HG02798 (cell line): Measurements from ENCODE around the gene PLCB3.

Experiments used
- ATAC-seq: cut with Tn5 transposase; IDR thresholded peaks from one replicate; pipeline ENCODE4 v1.9.1; 2021; ENCODE audit warnings: mild to moderate bottlenecking; ENCODE audit not compliant: unreplicated experiment, poor library complexity

PLCB3 gene

DNA sequence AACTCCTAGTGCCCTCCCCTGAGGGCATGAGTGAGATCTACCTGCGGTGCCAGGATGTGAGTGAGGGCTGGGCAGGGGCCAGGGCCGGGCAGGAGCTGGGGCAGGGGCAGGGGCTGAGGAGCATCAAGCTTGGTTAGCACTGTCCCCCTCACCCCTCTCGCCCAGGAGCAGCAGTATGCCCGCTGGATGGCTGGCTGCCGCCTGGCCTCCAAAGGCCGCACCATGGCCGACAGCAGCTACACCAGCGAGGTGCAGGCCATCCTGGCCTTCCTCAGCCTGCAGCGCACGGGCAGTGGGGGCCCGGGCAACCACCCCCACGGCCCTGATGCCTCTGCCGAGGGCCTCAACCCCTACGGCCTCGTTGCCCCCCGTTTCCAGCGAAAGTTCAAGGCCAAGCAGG lies 31.1 kb upstream of the PLCB3 start:
- no peak for ATAC-seq

GRCh38 chr11:64220798-64221197 lies 30.5 kb upstream of the PLCB3 start:
- ATAC-seq: no peak

GRCh38 chr11:64222651-64223000 lies 28.7 kb upstream of the PLCB3 start:
- ATAC-seq: no peak

- no peak for ATAC-seq
These were observed 28.2 kb upstream of the PLCB3 start for GRCh38 chr11:64223001-64223651.

DNA sequence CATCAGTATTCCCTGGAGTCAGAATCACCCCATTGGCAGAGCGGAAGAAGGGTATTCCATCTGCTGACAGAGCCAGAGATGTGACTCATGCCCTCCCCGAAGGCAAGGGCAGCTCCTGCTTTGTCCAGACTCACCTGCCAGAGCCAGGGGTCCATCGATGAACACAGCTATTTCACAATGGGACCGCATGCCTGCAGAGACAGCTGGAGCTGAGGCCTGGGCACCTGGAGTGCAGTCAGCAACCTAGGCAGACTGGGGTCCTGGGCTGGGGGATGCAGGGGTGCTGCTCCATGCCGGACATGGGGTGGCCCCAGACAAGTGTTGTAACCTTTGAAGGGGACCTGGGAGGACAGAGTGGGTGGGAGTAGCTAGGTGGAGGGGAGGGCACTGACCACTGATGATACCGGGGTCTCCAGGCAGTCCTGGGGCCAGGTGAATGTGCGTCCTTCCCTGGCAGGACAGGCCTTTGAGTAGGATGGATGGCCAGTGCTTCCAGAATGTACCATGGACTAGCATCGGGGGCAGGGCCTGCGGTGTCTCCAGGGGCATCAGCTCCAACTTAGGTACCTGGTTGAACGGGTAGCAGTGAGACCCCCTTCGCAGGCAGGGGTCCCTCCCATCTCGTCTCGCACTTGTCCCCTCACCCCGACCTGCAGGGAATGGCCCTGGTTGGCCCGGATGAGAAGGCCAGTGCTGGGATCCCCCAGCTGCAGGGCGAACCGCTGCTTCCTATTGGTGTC lies 27.0 kb upstream of the PLCB3 start:
- ATAC-seq: no peak

DNA sequence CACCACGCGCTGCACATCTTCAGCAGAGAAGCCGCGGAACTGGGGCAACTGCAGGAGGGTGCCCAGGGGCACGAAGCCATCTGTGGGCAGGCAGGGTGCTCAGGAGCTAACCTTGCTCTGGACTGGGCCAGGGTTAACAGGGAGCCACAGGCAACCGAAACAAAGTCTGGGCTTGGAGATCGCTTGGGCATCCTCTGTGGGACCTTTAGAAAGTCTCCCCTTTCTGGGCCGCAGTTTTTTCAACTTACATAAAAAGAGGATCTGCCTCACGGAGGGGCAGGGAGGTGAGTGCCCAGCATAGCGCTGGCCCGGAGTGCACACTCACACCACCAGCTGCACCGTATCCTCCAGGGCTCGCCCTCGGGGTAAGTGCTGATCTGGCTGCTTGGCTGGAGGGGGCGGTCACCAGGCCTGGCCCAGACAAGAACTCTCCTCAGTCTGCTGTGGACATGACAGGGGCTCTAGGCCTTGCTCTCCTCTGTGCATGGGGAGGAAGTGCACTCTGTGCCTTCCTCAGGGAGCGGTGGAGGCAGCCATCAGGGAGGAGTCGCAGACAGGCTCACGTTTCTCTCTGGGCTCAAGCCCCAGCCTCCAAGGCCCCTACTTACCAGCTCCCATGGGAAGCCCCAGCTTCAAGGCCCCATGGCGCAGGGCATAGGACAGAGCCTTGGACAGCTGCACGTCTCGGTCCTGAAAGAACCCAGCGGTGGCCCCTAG lies 26.3 kb upstream of the PLCB3 start:
- no peak for ATAC-seq

DNA sequence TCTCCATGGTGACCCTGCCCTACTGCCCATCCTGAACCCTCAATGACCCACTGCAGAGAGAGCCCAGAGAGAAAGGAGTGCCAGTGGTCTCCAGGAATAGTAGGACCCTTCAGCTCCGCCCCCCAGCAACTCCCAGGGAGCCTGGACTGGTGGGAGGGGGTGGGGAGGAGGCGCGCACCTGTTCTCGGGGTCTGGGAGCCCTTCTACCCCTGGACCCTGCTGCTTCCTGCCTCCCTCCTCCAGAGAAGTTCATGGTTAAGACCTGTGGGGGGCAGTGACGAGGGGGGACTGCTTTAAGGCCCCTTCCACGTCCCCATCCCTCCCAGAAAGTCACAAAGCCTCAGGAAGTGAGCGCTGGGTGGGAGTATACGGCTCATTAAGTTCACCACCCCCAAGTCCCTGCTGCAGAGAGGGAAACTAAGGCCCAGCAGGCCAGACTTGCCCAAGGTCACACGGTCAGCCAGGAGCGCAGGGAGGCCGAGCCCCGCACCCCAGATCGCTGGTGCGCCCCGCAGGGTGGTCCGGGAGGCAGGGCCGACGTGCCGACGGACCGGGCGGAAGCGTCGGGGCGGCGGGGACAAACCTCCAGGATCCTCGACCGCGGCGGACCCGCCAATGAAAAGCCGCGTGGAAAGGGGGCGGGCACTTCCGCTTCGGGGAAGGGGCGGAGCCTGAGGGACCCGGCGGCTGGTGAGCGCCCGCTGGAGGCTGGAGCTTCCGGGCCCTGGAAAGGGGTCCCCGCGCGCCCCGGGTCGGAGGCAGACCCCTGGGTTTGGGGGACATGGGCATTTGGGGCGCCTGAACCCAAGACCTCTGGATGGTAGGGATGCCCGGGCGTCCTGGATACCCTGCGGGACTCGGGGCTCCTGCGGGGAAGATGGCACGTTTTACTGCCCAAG lies 25.5 kb upstream of the PLCB3 start, which contains the start of the genes NUDT22 and TRPT1:
Gene NUDT22 (plus strand): TSS at position 667 of the 899 bp plus-strand sequence. CDS start 379 bp downstream, outside the sequence.
Gene TRPT1 (minus strand): TSS at position 579 of the 899 bp plus-strand sequence. CDS start 326 bp downstream, at position 253.
- ATAC-seq: peak; percentile 67

DNA sequence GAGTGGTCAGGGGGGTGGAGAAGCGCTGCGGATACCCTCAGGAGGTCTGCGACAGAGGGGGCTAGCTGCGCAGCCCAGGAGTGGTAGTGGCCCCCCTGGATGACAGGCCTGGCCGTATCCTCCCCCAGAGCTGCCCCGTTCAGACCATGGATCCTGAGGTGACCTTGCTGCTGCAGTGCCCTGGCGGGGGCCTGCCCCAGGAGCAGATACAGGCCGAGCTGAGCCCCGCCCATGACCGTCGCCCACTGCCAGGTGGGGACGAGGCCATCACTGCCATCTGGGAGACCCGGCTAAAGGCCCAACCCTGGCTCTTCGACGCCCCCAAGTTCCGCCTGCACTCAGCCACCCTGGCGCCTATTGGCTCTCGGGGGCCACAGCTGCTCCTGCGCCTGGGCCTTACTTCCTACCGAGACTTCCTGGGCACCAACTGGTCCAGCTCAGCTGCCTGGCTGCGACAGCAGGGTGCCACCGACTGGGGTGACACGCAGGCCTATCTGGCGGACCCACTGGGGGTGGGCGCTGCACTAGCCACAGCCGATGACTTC lies 24.8 kb upstream of the PLCB3 start:
- ATAC-seq: peak; percentile 33

DNA sequence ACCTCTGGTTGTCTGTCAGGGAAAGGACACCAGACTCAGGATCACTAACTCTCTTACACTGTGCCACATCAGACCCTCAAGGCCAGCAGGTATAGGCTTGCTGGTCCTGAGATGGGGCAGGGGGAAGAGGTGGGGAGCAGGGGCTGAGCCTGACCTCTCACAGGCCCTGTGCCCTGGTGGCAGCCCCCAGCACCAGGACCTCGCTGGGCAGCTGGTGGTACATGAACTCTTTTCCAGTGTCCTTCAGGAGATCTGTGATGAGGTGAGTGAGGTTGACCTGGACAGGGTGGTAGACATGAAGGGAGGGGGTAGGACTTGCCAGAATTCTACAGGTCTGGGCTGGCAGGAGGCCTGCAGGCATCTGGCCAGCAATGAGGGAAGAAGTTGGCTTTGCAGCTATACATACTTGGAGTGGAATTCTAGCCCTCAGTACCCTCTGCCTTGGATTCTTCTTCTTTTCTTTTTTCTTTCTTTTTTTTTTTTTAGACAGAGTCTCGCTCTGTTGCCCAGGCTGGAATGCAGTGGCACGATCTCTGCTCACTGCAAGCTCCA lies 23.8 kb upstream of the PLCB3 start:
- ATAC-seq: no peak

GRCh38 chr11:64229090-64229743 lies 22.1 kb upstream of the PLCB3 start:
- ATAC-seq: no peak

GRCh38 chr11:64229744-64230170 lies 21.6 kb upstream of the PLCB3 start:
- no peak for ATAC-seq

DNA sequence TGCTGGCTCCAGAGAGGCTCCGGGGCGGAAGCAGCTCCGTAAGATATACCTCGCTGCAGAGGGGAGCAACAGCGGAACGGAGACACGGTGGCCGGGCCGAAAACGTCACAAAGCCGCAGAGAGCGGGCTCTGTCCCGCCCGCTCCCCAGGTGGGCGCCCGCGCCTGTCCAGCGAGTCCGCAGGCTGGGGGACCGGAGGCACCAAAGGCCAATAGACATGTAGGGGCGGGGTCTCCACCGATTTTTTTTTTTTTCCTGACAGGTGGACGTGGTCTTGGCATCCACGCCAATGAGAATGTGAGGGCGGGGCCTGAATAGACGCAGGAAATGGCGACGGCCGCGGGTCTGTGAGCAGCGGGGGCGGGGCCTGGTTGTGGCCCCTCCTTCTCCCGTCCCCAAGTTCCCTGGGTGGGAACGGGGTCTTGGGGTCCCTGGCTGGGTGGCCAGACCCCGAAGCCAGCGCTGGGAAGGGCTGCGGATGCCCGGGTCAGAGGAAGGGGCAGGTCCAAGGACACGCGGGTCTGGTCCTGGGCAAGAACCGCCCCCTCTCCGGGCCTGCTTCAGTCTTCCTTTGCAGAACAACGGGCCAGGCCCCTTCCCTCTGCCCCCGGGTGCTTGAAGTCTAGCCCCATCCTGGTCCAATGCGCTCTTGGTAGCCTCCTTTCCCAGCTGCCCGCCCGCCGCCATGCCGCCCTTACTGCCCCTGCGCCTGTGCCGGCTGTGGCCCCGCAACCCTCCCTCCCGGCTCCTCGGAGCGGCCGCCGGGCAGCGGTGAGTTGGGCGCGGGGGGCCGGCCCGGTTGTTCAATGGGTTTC lies 21.0 kb upstream of the PLCB3 start, which contains the start of gene DNAJC4:
Gene DNAJC4 (plus strand): TSS at position 378 of the 814 bp plus-strand sequence. CDS start 307 bp downstream, at position 685.
- peak; percentile 58 for ATAC-seq

- no peak for ATAC-seq
These were observed 20.4 kb upstream of the PLCB3 start for GRCh38 chr11:64230985-64231365.

- no peak for ATAC-seq
These were observed 19.8 kb upstream of the PLCB3 start for GRCh38 chr11:64231546-64231945.

DNA sequence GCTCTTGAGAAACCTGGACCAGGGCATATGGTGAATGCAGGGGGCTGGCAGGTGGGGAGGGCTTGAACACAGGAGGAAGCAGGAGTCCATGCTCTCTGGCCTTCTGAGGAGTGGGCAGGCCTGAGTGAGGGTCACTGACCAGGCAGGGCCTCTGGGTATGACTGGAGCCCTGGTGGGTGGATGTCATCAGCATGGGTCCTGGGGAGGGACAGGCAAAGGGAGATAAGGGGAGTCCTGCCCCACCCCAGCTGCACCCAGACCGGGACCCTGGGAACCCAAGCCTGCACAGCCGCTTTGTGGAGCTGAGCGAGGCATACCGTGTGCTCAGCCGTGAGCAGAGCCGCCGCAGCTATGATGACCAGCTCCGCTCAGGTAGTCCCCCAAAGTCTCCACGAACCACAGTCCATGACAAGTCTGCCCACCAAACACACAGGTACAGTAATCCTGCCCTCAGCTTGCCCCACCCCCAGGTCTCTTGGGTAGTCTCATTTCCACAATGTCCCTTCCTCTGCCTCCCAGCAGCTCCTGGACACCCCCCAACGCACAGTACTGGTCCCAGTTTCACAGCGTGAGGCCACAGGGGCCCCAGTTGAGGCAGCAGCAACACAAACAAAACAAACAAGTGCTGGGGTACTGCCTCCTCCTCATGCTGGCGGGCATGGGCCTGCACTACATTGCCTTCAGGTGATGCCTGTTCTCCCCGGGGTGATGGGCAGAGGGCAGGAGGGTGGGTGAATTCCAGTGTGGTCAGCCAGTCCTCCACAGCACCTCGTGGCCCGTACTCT lies 19.0 kb upstream of the PLCB3 start:
- no peak for ATAC-seq

- ATAC-seq: no peak
These were observed 18.4 kb upstream of the PLCB3 start for GRCh38 chr11:64232967-64233315.

DNA sequence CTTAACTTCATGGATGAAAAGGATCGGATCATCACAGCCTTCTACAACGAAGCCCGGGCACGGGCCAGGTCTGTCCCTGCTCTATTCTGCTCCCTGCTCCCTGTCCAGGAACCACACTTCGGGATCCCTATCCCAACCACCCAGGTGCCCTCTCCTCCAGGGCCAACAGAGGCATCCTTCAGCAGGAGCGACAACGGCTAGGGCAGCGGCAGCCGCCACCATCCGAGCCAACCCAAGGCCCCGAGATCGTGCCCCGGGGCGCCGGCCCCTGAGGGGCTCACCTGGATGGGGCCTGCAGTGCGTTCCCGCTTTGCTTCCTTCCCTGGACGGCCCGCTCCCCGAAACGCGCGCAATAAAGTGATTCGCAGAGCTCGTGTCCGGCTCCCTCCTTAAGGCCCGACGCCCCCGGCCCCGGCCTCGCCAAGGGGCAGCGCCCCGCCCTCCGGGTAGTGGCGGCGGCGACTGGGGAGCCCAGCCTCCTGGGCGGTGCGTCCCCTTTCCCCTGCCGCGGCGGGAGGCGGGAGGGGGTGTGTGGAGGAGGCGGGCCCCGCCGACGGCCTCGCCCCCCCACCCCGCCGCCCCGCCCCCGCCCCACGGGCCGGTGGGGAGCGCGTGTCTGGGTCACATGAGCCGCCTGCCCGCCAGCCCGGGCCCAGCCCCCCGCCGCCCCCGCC lies 17.3 kb upstream of the PLCB3 start, which contains the start of gene VEGFB:
Gene VEGFB (plus strand): TSS at position 672 of the 674 bp plus-strand sequence. CDS start 250 bp downstream, outside the sequence.
- peak; percentile 55 for ATAC-seq
